ENCODE measurements around the gene KIF11. TPM values are rescaled to one million over a fixed set of nuclear protein-coding genes. Genes with fewer than 3 reads are reported as not detected.
"Not testable (repeated sequence)": the region's sequence is repeated elsewhere in the genome, so short reads cannot be mapped to it uniquely, and the experiment has no call there.

Gene KIF11
- total RNA-seq, 1 experiment from 2014 or later, result 27.3 TPM

DNA sequence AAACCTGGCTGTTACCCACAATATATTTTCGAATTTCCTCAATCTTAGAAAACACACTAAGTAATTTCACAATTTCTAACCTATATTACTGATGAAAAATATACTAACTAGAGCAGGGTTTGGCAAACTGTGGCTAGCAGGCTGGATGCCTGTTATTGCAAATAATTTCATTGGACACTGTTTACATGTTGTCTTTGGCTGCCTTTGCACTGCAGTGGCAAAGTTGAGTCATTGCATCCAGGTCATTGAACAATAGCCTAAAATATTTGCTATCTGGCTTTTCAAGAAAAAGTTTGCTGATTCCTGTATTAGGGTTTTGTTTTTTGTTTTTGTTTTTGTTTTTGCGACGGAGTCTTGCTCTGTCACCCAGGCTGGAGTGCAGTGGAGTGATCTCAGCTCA lies 47.2 kb downstream of the KIF11 start:
- POLR2A ChIA-PET, result interaction anchor here (0.9 to 2.2 kb wide), 2 partner anchors 48 to 203 kb away, joined by 3 to 7 read pairs; partner anchors contain the start of gene KIF11
- H3K36me3 Mint-ChIP-seq (ENCODE audit: insufficient read depth, unreplicated experiment), result peaks cover 13% of the 10 kb centered on the region

DNA sequence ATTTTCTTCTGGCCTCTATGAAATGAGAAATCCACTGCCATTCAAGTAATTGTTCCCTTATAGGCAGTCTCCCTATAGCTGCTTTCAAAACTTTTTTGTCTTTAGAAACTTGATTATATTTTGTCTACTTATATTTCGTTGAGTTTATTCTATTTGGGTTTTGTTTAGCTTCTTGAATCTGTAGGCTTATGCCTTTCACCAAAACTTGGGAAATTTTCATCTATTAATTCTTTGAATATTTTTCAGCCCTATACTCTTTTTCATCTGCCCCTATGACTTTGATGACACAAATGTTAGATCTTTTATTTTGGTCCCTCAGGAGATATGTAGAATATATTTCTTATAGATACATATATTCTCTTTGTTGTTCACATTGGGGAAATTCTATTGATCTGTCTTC lies 48.6 kb downstream of the KIF11 start:
- Mint-ChIP-seq H3K36me3 (ENCODE audit: insufficient read depth, unreplicated experiment) (peaks cover 20% of the 10 kb centered on the region), H3K4me3 (ENCODE audit: unreplicated experiment) (no peak overlapping the region), H3K9me3 (ENCODE audit: unreplicated experiment) (no peaks in the 10 kb centered on the region), H3K27ac (ENCODE audit: low read depth, unreplicated experiment) (no peak overlapping the region), H3K27me3 (ENCODE audit: insufficient read depth, unreplicated experiment) (no peaks in the 10 kb centered on the region), H3K4me1 (ENCODE audit: insufficient read depth, unreplicated experiment) (peaks cover 5% of the 10 kb centered on the region)
- intact Hi-C loops (cut with micrococcal nuclease), result loop anchor here (10.0 kb wide), 1 partner anchor 233 kb away; no protein-coding TSS in a partner anchor
- ChIA-PET POLR2A (interaction anchor here (0.6 to 1.2 kb wide), 4 partner anchors 11 to 104 kb away, joined by 3 to 5 read pairs (median 4); no protein-coding TSS in a partner anchor), CTCF (interaction anchor here (0.6 to 1.2 kb wide), 2 partner anchors 37 to 117 kb away, joined by 3 to 5 read pairs; no protein-coding TSS in a partner anchor)
- DNase-seq (ENCODE audit: unreplicated experiment), result no peak
- no TSS peak for BruUV-seq (replicated peaks)
- TF ChIP-seq, protein P1, sequence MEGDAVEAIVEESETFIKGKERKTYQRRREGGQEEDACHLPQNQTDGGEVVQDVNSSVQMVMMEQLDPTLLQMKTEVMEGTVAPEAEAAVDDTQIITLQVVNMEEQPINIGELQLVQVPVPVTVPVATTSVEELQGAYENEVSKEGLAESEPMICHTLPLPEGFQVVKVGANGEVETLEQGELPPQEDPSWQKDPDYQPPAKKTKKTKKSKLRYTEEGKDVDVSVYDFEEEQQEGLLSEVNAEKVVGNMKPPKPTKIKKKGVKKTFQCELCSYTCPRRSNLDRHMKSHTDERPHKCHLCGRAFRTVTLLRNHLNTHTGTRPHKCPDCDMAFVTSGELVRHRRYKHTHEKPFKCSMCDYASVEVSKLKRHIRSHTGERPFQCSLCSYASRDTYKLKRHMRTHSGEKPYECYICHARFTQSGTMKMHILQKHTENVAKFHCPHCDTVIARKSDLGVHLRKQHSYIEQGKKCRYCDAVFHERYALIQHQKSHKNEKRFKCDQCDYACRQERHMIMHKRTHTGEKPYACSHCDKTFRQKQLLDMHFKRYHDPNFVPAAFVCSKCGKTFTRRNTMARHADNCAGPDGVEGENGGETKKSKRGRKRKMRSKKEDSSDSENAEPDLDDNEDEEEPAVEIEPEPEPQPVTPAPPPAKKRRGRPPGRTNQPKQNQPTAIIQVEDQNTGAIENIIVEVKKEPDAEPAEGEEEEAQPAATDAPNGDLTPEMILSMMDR (IDR thresholded peaks at IDR 0.05; ENCODE audit: unreplicated experiment), result no peak

More for the DNA sequence above, 47.2 kb downstream of the KIF11 start:
- peak; percentile 82 for DNase-seq (ENCODE audit: unreplicated experiment)
- CTCF ChIA-PET, result interaction anchor here (0.6 to 1.3 kb wide), 2 partner anchors 67 to 123 kb away, joined by 3 to 4 read pairs; no protein-coding TSS in a partner anchor
- TF ChIP-seq, protein P1 (IDR thresholded peaks at IDR 0.05; ENCODE audit: unreplicated experiment), result no peak
- Mint-ChIP-seq H3K9me3 (ENCODE audit: unreplicated experiment) (no peaks in the 10 kb centered on the region), H3K4me3 (ENCODE audit: unreplicated experiment) (no peak overlapping the region), H3K4me1 (ENCODE audit: insufficient read depth, unreplicated experiment) (peaks cover 5% of the 10 kb centered on the region), H3K27ac (ENCODE audit: low read depth, unreplicated experiment) (no peak overlapping the region), H3K27me3 (ENCODE audit: insufficient read depth, unreplicated experiment) (no peaks in the 10 kb centered on the region)
- intact Hi-C loops (cut with micrococcal nuclease), result loop anchor here (1.0 to 10.0 kb wide), 2 partner anchors 123 to 235 kb away; no protein-coding TSS in a partner anchor
- BruUV-seq (replicated peaks), result no TSS peak

DNA sequence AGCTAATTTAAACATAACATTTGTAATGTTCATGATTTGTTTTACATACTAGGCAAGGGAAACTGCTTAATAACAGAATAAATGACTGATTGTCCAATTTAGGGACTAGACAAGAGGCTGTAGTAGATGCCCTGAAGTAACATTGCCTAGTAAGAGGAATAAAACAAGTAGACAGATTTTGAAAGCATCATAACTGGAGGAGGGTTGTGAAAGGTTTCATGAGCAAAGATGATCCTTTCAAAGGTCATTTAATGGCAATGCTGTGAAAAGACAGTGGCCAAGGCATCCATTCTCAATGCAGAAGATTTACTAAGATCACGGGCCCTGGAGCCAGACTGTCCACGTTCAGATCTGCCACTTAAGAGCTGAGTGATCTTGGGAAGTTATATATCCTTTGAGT lies 52.0 kb downstream of the KIF11 start:
- no TSS peak for BruUV-seq (replicated peaks)
- Mint-ChIP-seq H3K4me1 (ENCODE audit: insufficient read depth, unreplicated experiment) (peaks cover 5% of the 10 kb centered on the region), H3K27me3 (ENCODE audit: insufficient read depth, unreplicated experiment) (no peaks in the 10 kb centered on the region), H3K9me3 (ENCODE audit: unreplicated experiment) (no peaks in the 10 kb centered on the region), H3K27ac (ENCODE audit: low read depth, unreplicated experiment) (no peak overlapping the region), H3K4me3 (ENCODE audit: unreplicated experiment) (no peak overlapping the region), H3K36me3 (ENCODE audit: insufficient read depth, unreplicated experiment) (peaks cover 37% of the 10 kb centered on the region)
- ChIA-PET CTCF (interaction anchor here (0.5 to 1.8 kb wide), 3 partner anchors 39 to 240 kb away, joined by 3 to 8 read pairs (median 3); partner anchors contain the start of gene IDE), POLR2A (interaction anchor here (0.5 to 1.0 kb wide), 3 partner anchors 45 to 114 kb away, joined by 3 read pairs; partner anchors contain the start of gene KIF11)
- no peak for DNase-seq (ENCODE audit: unreplicated experiment)
- intact Hi-C loops (cut with micrococcal nuclease), result loop anchor here (1.0 to 10.0 kb wide), 3 partner anchors 55 to 230 kb away; no protein-coding TSS in a partner anchor
- TF ChIP-seq, protein P1 (IDR thresholded peaks at IDR 0.05; ENCODE audit: unreplicated experiment), result no peak

- BruUV-seq (replicated peaks); H3K4me1 Mint-ChIP-seq (ENCODE audit: insufficient read depth, unreplicated experiment); intact Hi-C loops (cut with micrococcal nuclease); H3K27ac Mint-ChIP-seq (ENCODE audit: low read depth, unreplicated experiment); H3K4me3 Mint-ChIP-seq (ENCODE audit: unreplicated experiment); H3K9me3 Mint-ChIP-seq (ENCODE audit: unreplicated experiment); H3K27me3 Mint-ChIP-seq (ENCODE audit: insufficient read depth, unreplicated experiment): not testable (repeated sequence)
- CTCF ChIA-PET, result interaction anchor here (0.6 kb wide), 1 partner anchor 14 kb away, joined by 4 read pairs; no protein-coding TSS in a partner anchor
- POLR2A ChIA-PET, result interaction anchor here (0.6 kb wide), 1 partner anchor 22 kb away, joined by 3 read pairs; no protein-coding TSS in a partner anchor
- DNase-seq (ENCODE audit: unreplicated experiment), result peak; percentile 22
- H3K36me3 Mint-ChIP-seq (ENCODE audit: insufficient read depth, unreplicated experiment), result peaks cover 56% of the 10 kb centered on the region
These were observed 57.9 kb downstream of the KIF11 start for GRCh38 chr10:92650864-92651263.
